ENCODE measurements around the gene RASAL2.
A peak's percentile ranks its signal among the peaks of the same experiment; 100 is the strongest.
"Not testable (repeated sequence)": the region's sequence is repeated elsewhere in the genome, so short reads cannot be mapped to it uniquely, and the experiment has no call there.

RASAL2 gene

GRCh38 chr1:178232949-178233348 is 139.0 kb downstream of the RASAL2 start:
- DNase-seq (ENCODE audit: low read depth, low spot score), result no peak

DNA sequence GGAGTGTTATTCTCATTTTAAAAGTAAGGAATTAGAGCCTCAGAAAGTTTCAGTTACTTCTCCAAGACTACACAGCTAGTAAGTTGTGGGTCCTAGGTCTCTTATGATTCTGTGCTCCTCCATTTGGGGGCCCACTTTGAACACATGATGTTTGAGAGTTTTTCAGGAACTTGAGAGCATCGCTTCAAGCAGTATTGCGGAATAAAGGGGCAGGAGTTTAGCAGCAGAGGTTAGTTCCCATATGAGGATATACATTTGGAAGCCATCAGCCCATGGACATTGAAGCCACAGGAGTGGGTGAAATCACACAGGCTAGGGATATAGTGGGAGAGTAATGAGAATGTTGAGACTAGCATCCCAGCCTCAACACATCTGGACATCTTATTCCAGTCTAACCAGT is 143.2 kb downstream of the RASAL2 start:
- no peak for DNase-seq (ENCODE audit: low read depth, low spot score)

DNA sequence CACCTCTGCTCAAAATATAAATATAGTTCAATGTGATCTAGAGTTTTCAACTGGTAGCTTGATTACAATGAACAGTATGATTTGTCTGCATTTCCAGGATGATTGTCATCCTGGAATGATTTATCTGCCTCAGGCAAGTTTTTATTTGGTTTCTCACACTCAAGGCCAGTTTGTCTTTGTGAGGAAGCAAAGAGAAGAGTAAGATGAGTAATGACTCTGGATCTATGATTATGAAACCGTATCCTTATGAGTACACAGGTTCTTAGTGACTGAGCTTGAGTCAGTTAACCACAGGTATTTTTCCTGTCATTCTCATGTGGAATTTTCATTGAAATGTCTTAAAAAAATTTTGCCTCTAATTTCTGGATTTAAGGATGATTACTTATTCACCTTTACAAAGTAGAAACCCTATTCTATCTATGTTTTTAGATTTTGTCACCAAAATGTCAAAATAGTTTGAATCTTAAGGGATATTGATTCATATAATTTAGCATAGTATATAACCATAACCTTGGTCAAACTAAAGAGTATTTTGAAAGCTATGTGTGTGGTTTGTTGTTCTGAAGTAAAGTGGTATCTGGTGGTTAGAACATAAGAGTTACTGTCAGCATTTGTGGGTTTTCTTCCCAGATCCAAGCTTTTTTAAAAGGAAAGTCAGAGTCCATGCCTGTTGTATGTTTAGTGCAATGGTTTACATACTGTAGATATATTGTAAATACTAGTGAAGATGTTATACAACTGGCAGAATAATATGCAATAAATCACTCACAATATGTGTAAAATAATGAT is 145.0 kb downstream of the RASAL2 start:
- peak; percentile 58 for DNase-seq (ENCODE audit: low read depth, low spot score)

- no peak for DNase-seq (ENCODE audit: low read depth, low spot score)
Measured at GRCh38 chr1:178241057-178241456, 147.2 kb downstream of the RASAL2 start.

DNA sequence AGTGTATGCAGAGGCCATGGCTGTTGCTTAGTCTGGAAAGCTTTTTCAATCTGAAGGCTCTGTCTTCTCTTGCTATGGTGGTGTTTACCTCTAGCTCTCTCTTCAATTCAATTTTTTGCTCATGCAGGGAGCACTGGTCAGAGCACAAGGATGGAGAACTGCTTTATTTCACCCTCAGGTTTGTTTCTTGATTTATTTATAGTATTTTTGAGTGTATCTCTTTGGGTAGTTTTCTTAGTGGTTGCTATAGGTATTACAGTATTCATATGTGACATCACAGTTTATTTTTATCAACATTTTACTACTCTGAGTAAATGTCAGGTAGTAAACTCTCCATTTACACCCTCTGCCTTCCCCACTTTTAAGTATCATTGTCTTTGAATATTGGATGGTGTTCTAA is 147.9 kb downstream of the RASAL2 start:
- no peak for DNase-seq (ENCODE audit: low read depth, low spot score)

DNA sequence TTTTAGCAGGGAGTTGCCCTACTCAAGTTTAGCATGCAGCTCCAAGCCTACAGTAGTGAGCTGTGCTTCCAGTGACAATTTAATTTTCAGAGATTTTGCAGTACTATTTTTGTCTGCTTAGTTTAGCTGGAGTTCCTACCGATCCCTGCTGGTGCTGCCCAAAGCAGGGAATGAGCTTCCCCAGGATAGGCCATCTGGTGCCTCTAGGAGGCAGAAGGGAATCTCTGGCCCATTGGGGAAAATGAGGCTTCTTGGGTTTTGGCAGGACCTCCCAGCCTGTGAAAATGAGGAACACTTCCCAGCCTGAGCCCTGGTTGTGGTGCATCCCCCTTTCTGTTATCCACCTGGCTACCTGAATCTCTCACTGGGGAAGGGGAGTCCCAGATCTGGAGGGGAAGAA is 149.2 kb downstream of the RASAL2 start:
- DNase-seq (ENCODE audit: low read depth, low spot score), result no peak

- DNase-seq (ENCODE audit: low read depth, low spot score), result no peak
Measured at GRCh38 chr1:178243890-178244289, 150.0 kb downstream of the RASAL2 start.

- not testable (repeated sequence) for DNase-seq (ENCODE audit: low read depth, low spot score)
Measured at GRCh38 chr1:178248284-178248683, 154.4 kb downstream of the RASAL2 start.

GRCh38 chr1:178253581-178253980 is 159.7 kb downstream of the RASAL2 start:
- not testable (repeated sequence) for DNase-seq (ENCODE audit: low read depth, low spot score)

DNA sequence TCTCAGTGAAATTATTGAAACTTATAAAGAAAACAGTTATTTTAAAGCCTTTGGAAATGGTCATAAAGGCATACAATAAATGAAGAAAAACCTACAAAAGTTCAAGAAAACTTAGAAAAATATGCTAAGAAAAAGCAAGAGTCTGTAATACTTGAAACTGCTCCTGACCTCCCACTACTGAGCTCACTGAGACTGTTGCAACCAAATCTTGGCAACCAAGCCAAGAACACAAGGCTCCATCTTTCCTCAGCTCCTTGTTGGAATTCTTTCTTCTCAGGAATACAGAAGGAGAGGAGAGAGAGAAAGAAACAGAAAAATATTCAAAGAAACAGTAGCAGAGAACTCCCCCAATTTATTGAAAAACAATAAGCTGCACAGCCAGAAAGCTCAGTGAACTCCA is 160.5 kb downstream of the RASAL2 start:
- no peak for DNase-seq (ENCODE audit: low read depth, low spot score)

- no peak for DNase-seq (ENCODE audit: low read depth, low spot score)
Measured at GRCh38 chr1:178258536-178258935, 164.6 kb downstream of the RASAL2 start.

DNA sequence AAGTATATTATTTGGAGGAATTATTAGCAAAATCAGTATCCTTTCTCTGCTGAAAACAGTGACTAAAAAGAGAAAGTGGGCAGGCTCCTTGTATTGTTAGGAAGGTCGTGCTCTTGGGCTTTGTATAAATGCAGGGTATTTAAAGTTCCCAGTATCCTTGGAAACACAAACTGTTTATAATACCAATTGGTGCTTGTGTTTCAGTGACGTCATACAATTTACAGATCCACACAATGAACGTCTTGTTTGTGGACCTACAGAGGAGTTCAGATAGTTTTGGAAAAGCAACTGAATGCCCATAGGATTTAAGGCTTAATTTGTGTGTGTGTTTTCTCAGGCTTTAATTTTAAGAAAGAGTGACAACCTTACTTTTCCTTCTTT is 168.2 kb downstream of the RASAL2 start:
- no peak for DNase-seq (ENCODE audit: low read depth, low spot score)

GRCh38 chr1:178263341-178263740 is 169.4 kb downstream of the RASAL2 start:
- no peak for DNase-seq (ENCODE audit: low read depth, low spot score)

GRCh38 chr1:178266113-178266512 is 172.2 kb downstream of the RASAL2 start:
- no peak for DNase-seq (ENCODE audit: low read depth, low spot score)

DNA sequence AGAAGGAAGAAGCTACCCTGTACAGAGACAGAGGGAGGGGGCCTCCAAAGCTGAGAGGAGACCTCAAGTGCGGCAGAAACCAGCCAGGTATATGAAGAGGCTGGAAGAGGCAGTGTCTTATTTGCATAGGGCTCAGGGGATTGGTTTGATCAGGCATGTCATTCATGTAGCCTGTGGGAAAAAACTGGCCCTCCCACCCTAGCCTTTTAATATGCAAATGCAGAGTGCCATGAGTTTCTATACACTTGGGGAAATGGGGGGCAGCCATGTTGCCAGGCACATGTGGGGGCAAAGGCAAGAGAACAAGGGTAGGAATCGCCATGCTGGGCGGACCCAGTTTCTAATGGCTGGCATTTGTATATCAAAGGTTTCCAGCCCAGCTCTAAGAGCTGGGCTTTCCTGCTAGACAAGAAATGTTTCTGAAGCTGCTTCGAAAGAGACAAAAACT is 172.7 kb downstream of the RASAL2 start:
- DNase-seq (ENCODE audit: low read depth, low spot score), result no peak

DNA sequence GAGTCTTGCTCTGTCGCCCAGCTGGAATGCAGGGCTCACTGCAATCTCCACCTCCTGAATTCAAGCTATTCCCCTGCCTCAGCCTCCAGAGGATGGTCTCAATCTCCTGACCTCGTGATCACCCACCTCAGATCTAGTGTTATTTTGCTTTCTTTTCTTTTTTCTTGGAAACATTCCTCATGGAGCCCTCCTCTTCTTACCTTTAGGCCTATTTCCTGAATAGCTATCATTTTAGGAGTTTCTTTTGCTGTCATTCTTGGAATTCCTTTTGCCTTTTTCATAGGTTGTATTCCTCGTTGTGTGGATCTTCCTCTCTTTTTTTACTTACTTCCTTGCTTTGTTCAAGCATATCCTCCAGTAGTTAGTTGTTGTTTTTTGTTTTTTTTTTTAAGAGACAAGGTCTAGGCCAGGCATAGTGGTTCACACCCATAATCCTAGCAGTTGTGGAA is 173.8 kb downstream of the RASAL2 start:
- DNase-seq (ENCODE audit: low read depth, low spot score), result no peak

GRCh38 chr1:178271471-178271870 is 177.6 kb downstream of the RASAL2 start:
- no peak for DNase-seq (ENCODE audit: low read depth, low spot score)

- DNase-seq (ENCODE audit: low read depth, low spot score), result no peak
Measured at GRCh38 chr1:178273707-178274410, 180.0 kb downstream of the RASAL2 start.

GRCh38 chr1:178275049-178275448 is 181.1 kb downstream of the RASAL2 start:
- peak; percentile 21 for DNase-seq (ENCODE audit: low read depth, low spot score)

DNA sequence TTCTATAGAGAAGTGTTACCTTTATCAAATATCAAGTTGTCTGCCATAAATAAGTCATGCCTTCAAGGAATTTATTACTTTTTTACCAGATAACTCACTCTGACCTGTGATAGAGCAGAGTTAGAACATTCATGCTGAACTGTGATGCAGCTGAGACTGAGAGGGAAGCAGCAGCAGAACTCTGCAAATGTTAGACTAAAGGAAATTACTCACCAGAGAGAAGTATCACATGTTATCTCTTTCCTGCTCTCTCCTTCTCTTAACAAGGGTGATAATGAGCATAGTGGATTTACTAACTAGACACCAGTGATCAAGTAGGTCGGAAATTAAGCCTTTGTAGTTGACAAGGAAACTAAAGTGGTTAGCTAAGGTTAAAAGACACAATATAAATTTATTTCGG is 181.6 kb downstream of the RASAL2 start:
- DNase-seq (ENCODE audit: low read depth, low spot score), result no peak

GRCh38 chr1:178277793-178278530 is 184.1 kb downstream of the RASAL2 start:
- no peak for DNase-seq (ENCODE audit: low read depth, low spot score)

- no peak for DNase-seq (ENCODE audit: low read depth, low spot score)
Measured at GRCh38 chr1:178278916-178279686, 185.2 kb downstream of the RASAL2 start.

All from smooth muscle cell of the brain vasculature (primary cell).